ENCODE results near the gene GABRB1. TPM values are rescaled to one million over a fixed set of nuclear protein-coding genes. Genes with fewer than 3 reads are reported as not detected.

GABRB1 gene
- total RNA-seq, 4 donors from 2014 or later, result 0.13 TPM; not detected in 3

GRCh38 chr4:47468706-47469365 is 437.5 kb downstream of the GABRB1 start:
- H3K27me3 ChIP-seq, result no peaks in the 10 kb centered on the region
- no peaks in the 10 kb centered on the region for H3K9me3 ChIP-seq
- DNase-seq (ENCODE audit: extremely low spot score), result no peak
- 89% methylated on average over 6 of the region's 6 CpGs for WGBS
- no peaks in the 10 kb centered on the region for H3K36me3 ChIP-seq
- H3K4me1 ChIP-seq, result peaks cover 0 to 7% (median 2%) of the 10 kb centered on the region in 4 donors
- intact Hi-C loops (cut with DNase I), result loop anchor here (10.0 kb wide), 1 partner anchor 446 kb away; the partner anchor contains the start of gene NFXL1
- H3K27ac ChIP-seq (replicated peaks in 1 of 4), result no peak overlapping the region
- TF ChIP-seq CTCF (IDR thresholded peaks at IDR 0.05), result no peak
- TF ChIP-seq EP300 (IDR thresholded peaks at IDR 0.05), result no peak
- no peak for TF ChIP-seq POLR2AphosphoS5 (IDR thresholded peaks at IDR 0.05)
- no peak for TF ChIP-seq POLR2A (IDR thresholded peaks at IDR 0.05; ENCODE audit: low read depth)
- no peak overlapping the region for H3K4me3 ChIP-seq

- no peaks in the 10 kb centered on the region for H3K27me3 ChIP-seq
- H3K4me1 ChIP-seq, result no peaks in the 10 kb centered on the region
- H3K27ac ChIP-seq (replicated peaks in 1 of 4), result no peak overlapping the region
- H3K4me3 ChIP-seq, result no peak overlapping the region
- no peak for DNase-seq (ENCODE audit: extremely low spot score)
- H3K36me3 ChIP-seq, result no peaks in the 10 kb centered on the region
- TF ChIP-seq POLR2A (IDR thresholded peaks at IDR 0.05; ENCODE audit: low read depth), result no peak
- TF ChIP-seq POLR2AphosphoS5 (IDR thresholded peaks at IDR 0.05), result no peak
- no peak for TF ChIP-seq EP300 (IDR thresholded peaks at IDR 0.05)
- TF ChIP-seq CTCF (IDR thresholded peaks at IDR 0.05), result no peak
- intact Hi-C loops (cut with DNase I), result loop anchor here (10.0 kb wide), 1 partner anchor 445 kb away; the partner anchor contains the start of gene NFXL1
- WGBS, result 92% methylated on average over 3 of the region's 3 CpGs
- H3K9me3 ChIP-seq, result no peaks in the 10 kb centered on the region
Measured at GRCh38 chr4:47469951-47470350, 438.6 kb downstream of the GABRB1 start.

GRCh38 chr4:47471064-47471463 is 439.7 kb downstream of the GABRB1 start:
- Histone ChIP-seq H3K4me1 (no peaks in the 10 kb centered on the region), H3K27ac (replicated peaks in 1 of 4) (no peak overlapping the region), H3K9me3 (no peaks in the 10 kb centered on the region), H3K36me3 (no peaks in the 10 kb centered on the region), H3K27me3 (no peaks in the 10 kb centered on the region), H3K4me3 (no peak overlapping the region)
- no peak for TF ChIP-seq POLR2AphosphoS5 (IDR thresholded peaks at IDR 0.05)
- no peak for TF ChIP-seq CTCF (IDR thresholded peaks at IDR 0.05)
- TF ChIP-seq POLR2A (IDR thresholded peaks at IDR 0.05; ENCODE audit: low read depth), result no peak
- TF ChIP-seq EP300 (IDR thresholded peaks at IDR 0.05), result no peak
- WGBS, result 67% methylated on average over 4 of the region's 4 CpGs
- DNase-seq (ENCODE audit: extremely low spot score), result no peak
- intact Hi-C loops (cut with DNase I), result no loop called here

- intact Hi-C loops (cut with DNase I), result no loop called here
- Histone ChIP-seq H3K4me1 (no peaks in the 10 kb centered on the region), H3K9me3 (no peaks in the 10 kb centered on the region), H3K27ac (replicated peaks in 1 of 4) (no peak overlapping the region), H3K27me3 (no peaks in the 10 kb centered on the region), H3K4me3 (no peak overlapping the region), H3K36me3 (no peaks in the 10 kb centered on the region)
- TF ChIP-seq CTCF (IDR thresholded peaks at IDR 0.05) (no peak), POLR2A (IDR thresholded peaks at IDR 0.05; ENCODE audit: low read depth) (no peak), POLR2AphosphoS5 (IDR thresholded peaks at IDR 0.05) (no peak), EP300 (IDR thresholded peaks at IDR 0.05) (no peak)
- DNase-seq (ENCODE audit: extremely low spot score), result no peak
- WGBS, result 82% methylated on average over 2 of the region's 2 CpGs
Measured at GRCh38 chr4:47471591-47471990, 440.2 kb downstream of the GABRB1 start.
